ENCODE measurements around the gene STPG2.
"Not testable (repeated sequence)": the region's sequence is repeated elsewhere in the genome, so short reads cannot be mapped to it uniquely, and the experiment has no call there.

STPG2 gene

GRCh38 chr4:97645071-97645821, 498.0 kb downstream of the STPG2 start:
- H2AFZ ChIP-seq (ENCODE audit: low read length): no peak overlapping the region
- H3K4me3 ChIP-seq (ENCODE audit: low read depth, low read length, poor library complexity, severe bottlenecking): no peak overlapping the region
- no peak overlapping the region for H3K4me2 ChIP-seq (ENCODE audit: low read length)
- no peaks in the 10 kb centered on the region for H3F3A ChIP-seq (ENCODE audit: insufficient read depth, low read length)
- TF ChIP-seq CTCF (IDR thresholded peaks at IDR 0.05; ENCODE audit: low read length) (no peak), EZH2 (IDR thresholded peaks at IDR 0.05; ENCODE audit: borderline replicate concordance, low read length) (no peak)
- no peaks in the 10 kb centered on the region for H3K79me2 ChIP-seq (ENCODE audit: insufficient read depth, low read length)
- no peaks in the 10 kb centered on the region for H3K36me3 ChIP-seq (ENCODE audit: insufficient read depth, low read length)
- no peak overlapping the region for H3K9ac ChIP-seq (ENCODE audit: low read length)
- H3K4me1 ChIP-seq (ENCODE audit: insufficient read depth, low read length, severe bottlenecking): no peaks in the 10 kb centered on the region
- H3K9me2 ChIP-seq (ENCODE audit: low read depth, low read length): no peaks in the 10 kb centered on the region
- no peaks in the 10 kb centered on the region for H4K20me1 ChIP-seq (ENCODE audit: insufficient read depth, low read length)
- H3K9me3 ChIP-seq (ENCODE audit: low read length): no peaks in the 10 kb centered on the region
- no peak overlapping the region for H3K27ac ChIP-seq (ENCODE audit: low read depth, low read length, poor library complexity, severe bottlenecking)
- no peaks in the 10 kb centered on the region for H3K27me3 ChIP-seq (ENCODE audit: insufficient read depth, low read length)

- Histone ChIP-seq H3K27ac (ENCODE audit: low read depth, low read length, poor library complexity, severe bottlenecking) (no peak overlapping the region), H4K20me1 (ENCODE audit: insufficient read depth, low read length) (no peaks in the 10 kb centered on the region), H3K27me3 (ENCODE audit: insufficient read depth, low read length) (no peaks in the 10 kb centered on the region), H3K9me2 (ENCODE audit: low read depth, low read length) (no peaks in the 10 kb centered on the region), H3K9me3 (ENCODE audit: low read length) (no peaks in the 10 kb centered on the region), H2AFZ (ENCODE audit: low read length) (no peak overlapping the region), H3K36me3 (ENCODE audit: insufficient read depth, low read length) (no peaks in the 10 kb centered on the region), H3F3A (ENCODE audit: insufficient read depth, low read length) (no peaks in the 10 kb centered on the region), H3K4me1 (ENCODE audit: insufficient read depth, low read length, severe bottlenecking) (no peaks in the 10 kb centered on the region), H3K9ac (ENCODE audit: low read length) (no peak overlapping the region), H3K79me2 (ENCODE audit: insufficient read depth, low read length) (no peaks in the 10 kb centered on the region), H3K4me2 (ENCODE audit: low read length) (no peak overlapping the region), H3K4me3 (ENCODE audit: low read depth, low read length, poor library complexity, severe bottlenecking) (no peak overlapping the region)
- TF ChIP-seq EZH2 (IDR thresholded peaks at IDR 0.05; ENCODE audit: borderline replicate concordance, low read length) (no peak), CTCF (IDR thresholded peaks at IDR 0.05; ENCODE audit: low read length) (no peak)
Observed at GRCh38 chr4:97643179-97643578, 500.1 kb downstream of the STPG2 start.

GRCh38 chr4:97639961-97640360, 503.3 kb downstream of the STPG2 start:
- Histone ChIP-seq H3K4me3 (ENCODE audit: low read depth, low read length, poor library complexity, severe bottlenecking) (no peak overlapping the region), H3K4me2 (ENCODE audit: low read length) (no peak overlapping the region), H2AFZ (ENCODE audit: low read length) (no peak overlapping the region), H3K9ac (ENCODE audit: low read length) (no peak overlapping the region), H3K4me1 (ENCODE audit: insufficient read depth, low read length, severe bottlenecking) (no peaks in the 10 kb centered on the region), H3F3A (ENCODE audit: insufficient read depth, low read length) (no peaks in the 10 kb centered on the region), H3K79me2 (ENCODE audit: insufficient read depth, low read length) (no peaks in the 10 kb centered on the region), H3K9me3 (ENCODE audit: low read length) (no peaks in the 10 kb centered on the region), H3K36me3 (ENCODE audit: insufficient read depth, low read length) (no peaks in the 10 kb centered on the region), H3K27ac (ENCODE audit: low read depth, low read length, poor library complexity, severe bottlenecking) (no peak overlapping the region), H3K9me2 (ENCODE audit: low read depth, low read length) (no peaks in the 10 kb centered on the region), H3K27me3 (ENCODE audit: insufficient read depth, low read length) (no peaks in the 10 kb centered on the region), H4K20me1 (ENCODE audit: insufficient read depth, low read length) (no peaks in the 10 kb centered on the region)
- TF ChIP-seq CTCF (IDR thresholded peaks at IDR 0.05; ENCODE audit: low read length) (no peak), EZH2 (IDR thresholded peaks at IDR 0.05; ENCODE audit: borderline replicate concordance, low read length) (no peak)

GRCh38 chr4:97633831-97634230, 509.4 kb downstream of the STPG2 start:
- H3K79me2 ChIP-seq (ENCODE audit: insufficient read depth, low read length); H3K9ac ChIP-seq (ENCODE audit: low read length); H3K27me3 ChIP-seq (ENCODE audit: insufficient read depth, low read length); H3K9me2 ChIP-seq (ENCODE audit: low read depth, low read length); H2AFZ ChIP-seq (ENCODE audit: low read length); H3K36me3 ChIP-seq (ENCODE audit: insufficient read depth, low read length); H3K27ac ChIP-seq (ENCODE audit: low read depth, low read length, poor library complexity, severe bottlenecking); H4K20me1 ChIP-seq (ENCODE audit: insufficient read depth, low read length); H3K4me2 ChIP-seq (ENCODE audit: low read length); H3F3A ChIP-seq (ENCODE audit: insufficient read depth, low read length); H3K4me1 ChIP-seq (ENCODE audit: insufficient read depth, low read length, severe bottlenecking); H3K4me3 ChIP-seq (ENCODE audit: low read depth, low read length, poor library complexity, severe bottlenecking); H3K9me3 ChIP-seq (ENCODE audit: low read length): not testable (repeated sequence)
